H1 (cell line): ENCODE results near the gene PLEKHN1. TPM values are rescaled to one million over a fixed set of nuclear protein-coding genes. Genes with fewer than 3 reads are reported as not detected.
A peak's percentile ranks its signal among the peaks of the same experiment; 100 is the strongest.

Source experiments
- CTCF ChIA-PET: fragments of 300-600 bp; sonication (Branson Sonifier 250); formaldehyde crosslinking; loops from one replicate; lab custom pipeline; 2021; ENCODE audit not compliant: partially characterized antibody; lab: Charles Lee
- POLR2A ChIA-PET: fragments of 300-600 bp; sonication (Branson Sonifier 250); formaldehyde crosslinking; loops from one replicate; lab custom pipeline; 2021; ENCODE audit warnings: inconsistent platforms; ENCODE audit not compliant: partially characterized antibody; lab: Charles Lee
- DNase-seq, 2 experiments: peaks; one replicate each; pipeline versions ENCODE4 v3.0.0 to v3.0.0-alpha.2; 2010 to 2022; ENCODE audit warnings: low spot score in 2 of 2, low read depth in 1 of 2, mixed read lengths in 1 of 2
- FAIRE-seq: peaks from 2 replicates; lab custom pipeline; 2011; peaks lifted over from hg19 to GRCh38; lab: Jason Lieb, UNC
- H2AFZ ChIP-seq: 2 replicates; pipeline ENCODE4 v1.8.1; 2012; ENCODE audit warnings: low read length, inconsistent platforms
- H2AK5ac ChIP-seq: 2 replicates; pipeline ENCODE4 v1.6.1; 2013; ENCODE audit warnings: low read depth, low read length
- H2BK120ac ChIP-seq: replicated peaks from 2 replicates; pipeline ENCODE3; 2013; ENCODE audit warnings: low read depth, low read length, inconsistent platforms
- H2BK12ac ChIP-seq: 2 replicates; pipeline ENCODE4 v1.6.1; 2013; ENCODE audit warnings: low read depth, low read length
- H2BK15ac ChIP-seq: 2 replicates; pipeline ENCODE4 v1.6.1; 2013; ENCODE audit warnings: low read length
- H2BK20ac ChIP-seq: 2 replicates; pipeline ENCODE4 v1.6.1; 2013; ENCODE audit warnings: low read length
- H2BK5ac ChIP-seq: 2 replicates; pipeline ENCODE4 v1.6.1; 2013; ENCODE audit warnings: low read depth, low read length
- H3K14ac ChIP-seq: 2 replicates; pipeline ENCODE4 v1.6.1; 2013; ENCODE audit warnings: inconsistent platforms; ENCODE audit not compliant: insufficient read length
- H3K18ac ChIP-seq: 2 replicates; pipeline ENCODE4 v1.6.1; 2013; ENCODE audit warnings: low read length; ENCODE audit errors: extremely low read depth
- H3K23ac ChIP-seq: 2 replicates; pipeline ENCODE4 v1.6.1; 2013; ENCODE audit warnings: inconsistent platforms; ENCODE audit not compliant: insufficient read length
- H3K23me2 ChIP-seq: 2 replicates; pipeline ENCODE4 v1.6.1; 2013; ENCODE audit warnings: low read depth, low read length
- H3K27ac ChIP-seq: 2 replicates; pipeline ENCODE4 v1.6.1; 2011; ENCODE audit warnings: low read depth, low read length, inconsistent platforms
- H3K27me3 ChIP-seq, 4 experiments: replicated peaks in 1 of 4; 1 replicate in 1 of 4; 2 replicates in 3 of 4; pipeline versions ENCODE4 v1.6.1 to v1.8.1; 2011 to 2013; ENCODE audit warnings: low read length in 3 of 4, mild to moderate bottlenecking in 3 of 4, inconsistent platforms in 2 of 4, mixed read lengths in 2 of 4, moderate library complexity in 1 of 4; ENCODE audit not compliant: control insufficient read depth in 3 of 4, insufficient read depth in 3 of 4; ENCODE audit errors: extremely low read depth in 1 of 4
- H3K36me3 ChIP-seq, 4 experiments: 2 replicates each; pipeline versions ENCODE4 v1.6.1 to v1.8.1; 2011 to 2013; ENCODE audit warnings: mild to moderate bottlenecking in 4 of 4, low read length in 3 of 4, moderate library complexity in 2 of 4, control low read depth in 1 of 4, inconsistent platforms in 1 of 4; ENCODE audit not compliant: insufficient read depth in 4 of 4, control insufficient read depth in 2 of 4
- H3K4ac ChIP-seq: replicated peaks from 2 replicates; pipeline ENCODE3; 2013; ENCODE audit warnings: low read length, low read depth, mixed read lengths, inconsistent platforms; ENCODE audit not compliant: insufficient read length
- H3K4me1 ChIP-seq, 4 experiments: replicated peaks in 1 of 4; 1 replicate in 1 of 4; 2 replicates in 3 of 4; pipeline versions ENCODE4 v1.6.1 to v1.8.1; 2011 to 2013; ENCODE audit warnings: low read length in 3 of 4, inconsistent platforms in 2 of 4, mixed read lengths in 1 of 4; ENCODE audit not compliant: insufficient read depth in 4 of 4, control insufficient read depth in 3 of 4
- H3K4me2 ChIP-seq, 2 experiments: 2 replicates each; pipeline versions ENCODE4 v1.6.1 to v1.8.1; 2011 to 2013; ENCODE audit warnings: low read depth in 2 of 2, low read length in 2 of 2, control low read depth in 1 of 2, inconsistent platforms in 1 of 2, mild to moderate bottlenecking in 1 of 2; ENCODE audit not compliant: insufficient read depth in 1 of 2
- H3K4me3 ChIP-seq, 4 experiments: fragments of 200-600, 300-600 bp in 1 of 4; sonication (generic), shearing (Covaris generic), sonication (Bioruptor Twin) in 1 of 4; 2 replicates each; pipeline versions ENCODE4 v1.5.1 to v1.8.1; 2011 to 2016; ENCODE audit warnings: low read length in 4 of 4, low read depth in 3 of 4, control low read depth in 2 of 4, inconsistent platforms in 2 of 4, mild to moderate bottlenecking in 2 of 4, mixed read lengths in 1 of 4, moderate library complexity in 1 of 4; ENCODE audit not compliant: insufficient read depth in 2 of 4; ENCODE audit errors: extremely low read depth in 1 of 4
- H3K56ac ChIP-seq: replicated peaks from 2 replicates; pipeline ENCODE3; 2013; ENCODE audit warnings: low read depth, mild to moderate bottlenecking, mixed read lengths, low read length, inconsistent platforms; ENCODE audit not compliant: insufficient read length
- H3K79me1 ChIP-seq: 2 replicates; pipeline ENCODE4 v1.6.1; 2013; ENCODE audit warnings: low read depth, low read length, control low read depth
- H3K79me2 ChIP-seq, 2 experiments: 2 replicates each; pipeline versions ENCODE4 v1.6.1 to v1.8.1; 2012 to 2013; ENCODE audit warnings: low read length in 2 of 2, mild to moderate bottlenecking in 2 of 2, inconsistent platforms in 1 of 2; ENCODE audit not compliant: insufficient read depth in 2 of 2, control insufficient read depth in 1 of 2
- H3K9ac ChIP-seq, 4 experiments: replicated peaks in 1 of 4; 1 replicate in 1 of 4; 2 replicates in 3 of 4; pipeline versions ENCODE4 v1.6.1 to v1.8.1; 2011 to 2013; ENCODE audit warnings: low read depth in 3 of 4, low read length in 3 of 4, control low read depth in 2 of 4, mild to moderate bottlenecking in 2 of 4, moderate library complexity in 2 of 4, inconsistent platforms in 1 of 4; ENCODE audit errors: extremely low read depth in 1 of 4
- H3K9me3 ChIP-seq, 2 experiments: 2 replicates each; pipeline versions ENCODE4 v1.6.1 to v1.8.1; 2012 to 2013; ENCODE audit warnings: mild to moderate bottlenecking in 2 of 2, moderate library complexity in 2 of 2, control low read depth in 1 of 2, inconsistent platforms in 1 of 2, low read depth in 1 of 2, low read length in 1 of 2, mixed read lengths in 1 of 2; ENCODE audit not compliant: insufficient read depth in 2 of 2
- H4K20me1 ChIP-seq, 2 experiments: replicated peaks in 1 of 2; 2 replicates each; pipeline versions ENCODE3 to v1.8.1; 2011 to 2013; ENCODE audit warnings: inconsistent platforms in 2 of 2, low read length in 2 of 2, mild to moderate bottlenecking in 1 of 2; ENCODE audit not compliant: insufficient read depth in 2 of 2, control insufficient read depth in 1 of 2
- H4K5ac ChIP-seq: 2 replicates; pipeline ENCODE4 v1.6.1; 2013; ENCODE audit warnings: low read length, low read depth, mixed read lengths, inconsistent platforms; ENCODE audit not compliant: insufficient read length
- H4K8ac ChIP-seq: 2 replicates; pipeline ENCODE4 v1.8.0; 2013; ENCODE audit warnings: mild to moderate bottlenecking, moderate library complexity, low read length, inconsistent platforms; ENCODE audit not compliant: insufficient read depth; ENCODE audit errors: extremely low read depth
- H4K91ac ChIP-seq: replicated peaks from 2 replicates; pipeline ENCODE3; 2013; ENCODE audit warnings: low read length, mixed read lengths, inconsistent platforms; ENCODE audit not compliant: insufficient read length
- CEBPB ChIP-seq: IDR thresholded peaks from 2 replicates; pipeline ENCODE4 v1.6.1; 2012; ENCODE audit warnings: low read depth, low read length
- KDM5A ChIP-seq: fragments of 200-600 bp; IDR thresholded peaks from 2 replicates; pipeline ENCODE4 v1.7.1; 2012; ENCODE audit warnings: mild to moderate bottlenecking, low read length, inconsistent platforms, mixed read lengths
- WGBS, 2 experiments: shearing (Covaris generic) in 1 of 2; methylation state at CpG; one replicate each; pipeline versions ENCODE4 v1.1.6 to v1.1.7; 2013 to 2015; ENCODE audit warnings: low lambda C conversion rate in 2 of 2, mixed read lengths in 2 of 2, inconsistent platforms in 1 of 2, low coverage in 1 of 2, missing lambda C conversion rate in 1 of 2; ENCODE audit not compliant: insufficient replicate concordance in 2 of 2, insufficient coverage in 1 of 2, insufficient read length in 1 of 2; ENCODE audit errors: extremely low coverage in 1 of 2, missing lambda C conversion rate in 1 of 2; 5-methylcytosine and 5-hydroxymethylcytosine counted together
- polyA plus RNA-seq, 7 experiments: library from polyadenylated mRNA; depleted of rRNA in 3 of 7; stranded (reverse) in 5 of 7; unstranded in 2 of 7; fragments of >200 nt in 5 of 7; fragments of 200-250 nt in 2 of 7; gene quantifications; 1 replicate in 5 of 7; 2 replicates in 1 of 7; 4 replicates in 1 of 7; pipeline versions ENCODE4 v1.2.1 to v1.2.3, GENCODE V29; 2011 to 2013; ENCODE audit warnings: missing spikeins in 2 of 7, mixed read lengths in 2 of 7
- total RNA-seq: library from RNA; stranded (reverse); fragmentation: NEBNext Ultra II Directional; extraction: Animal tissue kit (Norgen Biotek cat#: 25700); gene quantifications from 2 replicates; pipeline ENCODE4 v1.2.1, GENCODE V29; 2021

The PLEKHN1 gene
- total and polyA plus RNA-seq, 2 of the 8 experiments (the other 6 are each of a cell fraction or from before 2014, with no cell fraction given) = 0.39 to 1.5 TPM

DNA sequence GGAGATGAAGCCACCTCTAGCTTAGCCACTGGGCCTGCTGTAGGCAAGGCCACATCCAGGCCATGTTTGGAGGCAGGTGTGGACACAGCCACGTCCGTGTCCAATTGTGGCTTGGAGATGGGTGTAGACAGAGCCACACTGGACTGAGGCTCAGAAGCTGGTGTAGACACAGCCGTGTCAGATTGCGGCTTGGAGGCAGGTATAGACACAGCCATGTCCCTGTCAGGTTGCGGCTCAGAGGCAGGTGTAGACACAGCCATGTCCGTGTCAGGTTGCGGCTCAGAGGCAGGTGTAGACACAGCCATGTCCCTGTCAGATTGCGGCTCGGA lies 13.4 kb downstream of the PLEKHN1 start:
- peaks cover 0 to 10% (median under 1%) of the 10 kb centered on the region in 4 experiments; a peak in 4 of 7 replicates for H3K4me1 ChIP-seq
- H3K23ac ChIP-seq = no peak overlapping the region
- DNase-seq (no peak), FAIRE-seq (no peak)
- H3K23me2 ChIP-seq = peaks cover 2% of the 10 kb centered on the region; the same call in 1 of the 2 replicates
- no peak overlapping the region for H3K9ac ChIP-seq
- no peak overlapping the region for H3K4ac ChIP-seq
- no peak overlapping the region for H3K18ac ChIP-seq
- no peak overlapping the region; the same call in 1 of the 2 replicates for H4K8ac ChIP-seq
- H3K14ac ChIP-seq = no peak overlapping the region
- H2BK12ac ChIP-seq = no peak overlapping the region
- H2BK15ac ChIP-seq = 0 out of 2 replicates have a peak overlapping the region, but pooled peaks have one; percentile 61
- H2BK5ac ChIP-seq = no peak overlapping the region
- POLR2A ChIA-PET = interaction anchor here (0.5 to 1.5 kb wide), 5 partner anchors 10 to 80 kb away, joined by 3 to 4 read pairs (median 3); no protein-coding TSS in a partner anchor
- no peak overlapping the region for H3K4me2 ChIP-seq
- TF ChIP-seq KDM5A (no peak), CEBPB (no peak)
- TF ChIP-seq, all 59 proteins: peak for 0
- 90% methylated on average over 9 of the region's 9 CpGs; no CpG with 5 or more reads in 1 of the 2 experiments for WGBS, 2 experiments
- H3K27me3 ChIP-seq = peaks cover 0 to 14% (median 5%) of the 10 kb centered on the region in 4 experiments; a peak in 4 of 7 replicates
- peaks cover 0 to 12% of the 10 kb centered on the region in 2 experiments for H4K20me1 ChIP-seq
- no peak overlapping the region for H3K56ac ChIP-seq
- no peak overlapping the region; the same call in 1 of the 2 replicates for H2AK5ac ChIP-seq
- no peaks in the 10 kb centered on the region for H3K9me3 ChIP-seq
- H3K4me3 ChIP-seq = no peak overlapping the region
- no peak overlapping the region for H4K5ac ChIP-seq
- H3K79me2 ChIP-seq = no peaks in the 10 kb centered on the region
- CTCF ChIA-PET = interaction anchor here (0.9 to 6.9 kb wide), 3 partner anchors 13 to 84 kb away, joined by 5 to 86 read pairs (median 80); no protein-coding TSS in a partner anchor
- H3K27ac ChIP-seq = no peak overlapping the region
- no peak overlapping the region for H2BK120ac ChIP-seq
- no peak overlapping the region for H2AFZ ChIP-seq
- H3K36me3 ChIP-seq = no peaks in the 10 kb centered on the region
- no peak overlapping the region for H2BK20ac ChIP-seq
- H3K79me1 ChIP-seq = no peaks in the 10 kb centered on the region
- H4K91ac ChIP-seq = no peak overlapping the region
